ENCODE results near the gene CPSF6.

GRCh38 chr12:69243099-69244084 is 4.0 kb downstream of the CPSF6 start:
- TF ChIP-seq USF2 (IDR thresholded peaks at IDR 0.05; ENCODE audit: low read depth, low read length): no peak
- no peak for TF ChIP-seq CTCF (conservative IDR thresholded peaks at IDR 0.05; ENCODE audit: low read depth, low read length)
- TF ChIP-seq RAD21 (IDR thresholded peaks at IDR 0.05; ENCODE audit: low read length): no peak
- TF ChIP-seq POLR2A (IDR thresholded peaks at IDR 0.05; ENCODE audit: low read depth, low read length): no peak

All from IMR-90 (cell line).